Brain pericyte (primary cell): ENCODE results near the gene FAM118A.

Experiments used
- DNase-seq: peaks from one replicate; pipeline ENCODE4 v3.0.0-alpha.2; 2012; ENCODE audit warnings: low read depth, low spot score

The FAM118A gene

GRCh38 chr22:45376009-45376408 lies 66.3 kb downstream of the FAM118A start:
- no peak for DNase-seq

DNA sequence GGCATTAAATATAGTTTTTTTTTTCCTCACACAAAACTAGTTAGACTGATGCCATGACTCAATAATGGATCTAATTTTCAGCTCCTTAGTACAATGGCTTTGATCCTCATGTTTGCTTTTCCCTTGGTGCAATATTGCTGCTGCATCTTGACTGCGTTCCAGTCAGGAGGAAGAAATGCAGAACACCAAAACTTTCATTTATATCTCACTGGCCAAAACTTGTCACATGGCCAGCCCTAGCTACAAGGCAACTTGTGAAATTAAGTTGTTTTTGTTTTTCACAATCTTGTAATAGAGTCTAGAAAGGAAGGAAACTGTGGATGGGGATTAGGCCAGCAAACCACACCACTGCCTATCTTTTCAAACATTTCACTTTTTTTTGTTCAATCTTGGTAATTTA lies 67.0 kb downstream of the FAM118A start:
- DNase-seq, result no peak

GRCh38 chr22:45381348-45381747 lies 71.6 kb downstream of the FAM118A start:
- DNase-seq, result no peak

DNA sequence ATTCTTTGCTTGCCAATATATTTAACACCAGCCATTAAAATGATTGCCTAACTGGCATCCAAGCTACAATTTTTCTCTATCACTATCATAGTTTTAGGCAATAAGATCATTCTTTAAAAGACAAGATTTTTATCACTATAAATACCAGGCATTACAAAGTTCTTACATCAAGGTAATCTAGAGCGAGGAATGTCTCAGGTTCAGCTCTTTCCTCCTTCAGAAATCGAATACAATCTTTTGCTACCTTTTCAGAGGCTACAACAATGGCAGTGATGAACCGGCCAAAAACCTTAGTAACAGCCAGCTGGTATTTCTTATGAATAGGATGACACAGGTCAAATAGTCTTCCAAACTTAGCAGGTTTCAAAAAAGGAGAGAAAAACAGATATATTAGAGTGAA lies 79.8 kb downstream of the FAM118A start:
- no peak for DNase-seq
